GM10266 (cell line): ENCODE measurements around the gene PSMG3.

Experiments used
- DNase-seq: peaks from one replicate; pipeline ENCODE4 v3.0.0; 2012; ENCODE audit errors: extremely low spot score
- CTCF ChIP-seq: IDR thresholded peaks from 2 replicates; pipeline ENCODE4 v1.5.1; 2012; ENCODE audit warnings: mild to moderate bottlenecking, low read depth; ENCODE audit not compliant: control insufficient read depth, insufficient read depth; ENCODE audit errors: missing control alignments

PSMG3 gene

GRCh38 chr7:1569833-1570632 lies at the start of gene PSMG3:
TSS of gene PSMG3 (minus strand) at chr7:1570032. CDS start at chr7:1569339, 693 bp downstream.
- DNase-seq, result peak; percentile 97
- peak; percentile 18 for TF ChIP-seq CTCF

GRCh38 chr7:1618475-1618874 lies 48.6 kb upstream of the PSMG3 start:
- DNase-seq, result no peak
- TF ChIP-seq CTCF, result no peak

- DNase-seq, result no peak
- no peak for TF ChIP-seq CTCF
Measured at GRCh38 chr7:1617957-1618356, 48.1 kb upstream of the PSMG3 start.

- no peak for DNase-seq
- no peak for TF ChIP-seq CTCF
Measured at GRCh38 chr7:1616741-1617140, 46.9 kb upstream of the PSMG3 start.

- no peak for DNase-seq
Measured at GRCh38 chr7:1611708-1612241, 41.9 kb upstream of the PSMG3 start.

GRCh38 chr7:1610678-1611302 lies 41.0 kb upstream of the PSMG3 start:
- DNase-seq, result no peak
- TF ChIP-seq CTCF, result no peak

More at GRCh38 chr7:1611708-1612241, 41.9 kb upstream of the PSMG3 start:
- TF ChIP-seq CTCF, result no peak
